IMR-90 (cell line): ENCODE results near the gene MGRN1. TPM values are rescaled to one million over a fixed set of nuclear protein-coding genes. Genes with fewer than 3 reads are reported as not detected.
A peak's percentile ranks its signal among the peaks of the same experiment; 100 is the strongest.

Experiments
- ATAC-seq: fragments of 200-7000 bp; cut with Tn5 transposase; 2 replicates; pipeline ENCODE4 v1.9.1; 2020; ENCODE audit warnings: low read depth, mild to moderate bottlenecking, moderate library complexity
- BruUV-seq: library from RNA; stranded (reverse); fragments of 400-500 nt; replicated peaks from 2 replicates; lab custom pipeline; 2021; lab: Mats Ljungman, UMichigan
- CTCF ChIA-PET: fragments of 300-600 bp; formaldehyde crosslinking; extraction: SDS; loops from one replicate; lab custom pipeline; 2021; ENCODE audit warnings: antibody characterized with exemption; lab: Yijun Ruan, JAX
- POLR2A ChIA-PET: fragments of 300-600 bp; sonication (Branson Sonifier 250); formaldehyde crosslinking; loops from one replicate; lab custom pipeline; 2022; ENCODE audit warnings: antibody characterized with exemption; ENCODE audit not compliant: unreplicated experiment; lab: Charles Lee
- DNase-seq: peaks from one replicate; pipeline ENCODE4 v3.0.0; 2013
- H2AFZ ChIP-seq: replicated peaks from 2 replicates; pipeline ENCODE3; 2013; ENCODE audit warnings: low read length, mild to moderate bottlenecking; ENCODE audit not compliant: poor library complexity
- H2AK5ac ChIP-seq: 2 replicates; pipeline ENCODE4 v1.6.1; 2013; ENCODE audit warnings: low read depth, low read length, inconsistent platforms
- H2AK9ac ChIP-seq: replicated peaks from 2 replicates; pipeline ENCODE3; 2013; ENCODE audit warnings: mild to moderate bottlenecking, low read depth, low read length, moderate library complexity; ENCODE audit not compliant: poor library complexity
- H2BK120ac ChIP-seq: 2 replicates; pipeline ENCODE4 v1.6.1; 2013; ENCODE audit warnings: low read depth, low read length, inconsistent platforms
- H2BK15ac ChIP-seq: 3 replicates; pipeline ENCODE4 v1.6.1; 2013; ENCODE audit warnings: low read depth, low read length, inconsistent platforms
- H2BK20ac ChIP-seq: 2 replicates; pipeline ENCODE4 v1.6.1; 2013; ENCODE audit warnings: low read depth, mild to moderate bottlenecking, inconsistent platforms, low read length, moderate library complexity
- H2BK5ac ChIP-seq: 2 replicates; pipeline ENCODE4 v1.6.1; 2013; ENCODE audit warnings: mild to moderate bottlenecking, low read depth, low read length, inconsistent platforms; ENCODE audit not compliant: poor library complexity, severe bottlenecking
- H3K14ac ChIP-seq: replicated peaks from 2 replicates; pipeline ENCODE4 v1.6.1; 2013; ENCODE audit warnings: low read depth, low read length, inconsistent platforms
- H3K18ac ChIP-seq: 2 replicates; pipeline ENCODE4 v1.6.1; 2013; ENCODE audit warnings: low read depth, low read length, control low read depth
- H3K23ac ChIP-seq: 2 replicates; pipeline ENCODE4 v1.6.1; 2013; ENCODE audit warnings: low read depth, low read length, inconsistent platforms
- H3K27ac ChIP-seq: 2 replicates; pipeline ENCODE4 v1.5.1; 2013; ENCODE audit warnings: mild to moderate bottlenecking, control low read depth, low read length; ENCODE audit not compliant: insufficient read depth
- H3K27me3 ChIP-seq: 2 replicates; pipeline ENCODE4 v1.6.1; 2013; ENCODE audit warnings: low read length; ENCODE audit not compliant: control insufficient read depth, insufficient read depth
- H3K36me3 ChIP-seq: 2 replicates; pipeline ENCODE4 v1.6.1; 2013; ENCODE audit warnings: low read length, mixed read lengths; ENCODE audit not compliant: control insufficient read depth, insufficient read depth
- H3K4ac ChIP-seq: 2 replicates; pipeline ENCODE4 v1.6.1; 2013; ENCODE audit warnings: low read depth, low read length, inconsistent platforms
- H3K4me1 ChIP-seq: 2 replicates; pipeline ENCODE4 v1.6.1; 2013; ENCODE audit warnings: low read length, mixed read lengths; ENCODE audit not compliant: control insufficient read depth, insufficient read depth
- H3K4me2 ChIP-seq: 2 replicates; pipeline ENCODE4 v1.6.1; 2013; ENCODE audit warnings: low read depth, mild to moderate bottlenecking, control low read depth, low read length, moderate library complexity
- H3K4me3 ChIP-seq: 2 replicates; pipeline ENCODE4 v1.5.1; 2013; ENCODE audit warnings: low read depth, mild to moderate bottlenecking, control low read depth, low read length, moderate library complexity; ENCODE audit not compliant: insufficient read depth
- H3K56ac ChIP-seq: 2 replicates; pipeline ENCODE4 v1.6.1; 2013; ENCODE audit warnings: low read length, inconsistent platforms; ENCODE audit not compliant: insufficient read depth; ENCODE audit errors: extremely low read depth
- H3K79me1 ChIP-seq, 2 experiments: 2 replicates each; pipeline ENCODE4 v1.6.1; 2013; ENCODE audit warnings: low read length in 2 of 2, inconsistent platforms in 1 of 2, low read depth in 1 of 2
- H3K9ac ChIP-seq: 2 replicates; pipeline ENCODE4 v1.6.1; 2013; ENCODE audit warnings: low read depth, low read length, control low read depth
- H3K9me1 ChIP-seq: 2 replicates; pipeline ENCODE4 v1.6.1; 2013; ENCODE audit warnings: low read length, inconsistent platforms; ENCODE audit not compliant: insufficient read depth
- H3K9me3 ChIP-seq: 2 replicates; pipeline ENCODE4 v1.6.1; 2013; ENCODE audit warnings: low read length; ENCODE audit not compliant: control insufficient read depth, insufficient read depth
- H4K20me1 ChIP-seq: 2 replicates; pipeline ENCODE4 v1.6.1; 2013; ENCODE audit warnings: low read length, inconsistent platforms; ENCODE audit not compliant: insufficient read depth
- H4K5ac ChIP-seq: 2 replicates; pipeline ENCODE4 v1.6.1; 2013; ENCODE audit warnings: mild to moderate bottlenecking, low read depth, low read length, control low read depth
- H4K8ac ChIP-seq, 2 experiments: 2 replicates each; pipeline ENCODE4 v1.6.1; 2013; ENCODE audit warnings: low read depth in 2 of 2, low read length in 2 of 2, control low read depth in 1 of 2, inconsistent platforms in 1 of 2
- H4K91ac ChIP-seq: 2 replicates; pipeline ENCODE4 v1.6.1; 2013; ENCODE audit warnings: low read depth, low read length, inconsistent platforms; ENCODE audit not compliant: insufficient read depth
- CHD1 ChIP-seq: IDR thresholded peaks from 2 replicates; pipeline ENCODE4 v1.6.1; 2012; ENCODE audit warnings: low read depth, low read length, improper control_type of control experiment
- CTCF ChIP-seq: conservative IDR thresholded peaks from 2 replicates; pipeline ENCODE4 v1.5.1; 2012; ENCODE audit warnings: mild to moderate bottlenecking, low read depth, low read length, improper control_type of control experiment
- ELK1 ChIP-seq: fragments of 150-350 bp; IDR thresholded peaks from 2 replicates; pipeline ENCODE4 v1.6.1; 2016; ENCODE audit warnings: low read depth, mild to moderate bottlenecking, low read length, moderate library complexity, borderline replicate concordance
- POLR2A ChIP-seq: IDR thresholded peaks from 2 replicates; pipeline ENCODE4 v1.6.1; 2012; ENCODE audit warnings: mild to moderate bottlenecking, low read depth, low read length
- RCOR1 ChIP-seq: IDR thresholded peaks from 2 replicates; pipeline ENCODE4 v1.6.1; 2012; ENCODE audit warnings: mild to moderate bottlenecking, low read length, improper control_type of control experiment; ENCODE audit not compliant: insufficient replicate concordance
- USF2 ChIP-seq: fragments of 150-350 bp; IDR thresholded peaks from 2 replicates; pipeline ENCODE4 v1.6.1; 2017; ENCODE audit warnings: mild to moderate bottlenecking, antibody characterized with exemption, low read length, low read depth
- WGBS, 2 experiments: methylation state at CpG; one replicate each; pipeline versions ENCODE4 v1.1.5 to v1.1.7; 2013; ENCODE audit warnings: missing lambda C conversion rate in 2 of 2; ENCODE audit not compliant: insufficient read length in 1 of 2; ENCODE audit errors: extremely low coverage in 2 of 2; 5-methylcytosine and 5-hydroxymethylcytosine counted together
- dilution Hi-C: fragments of 300-500 bp; cut with HindIII; formaldehyde crosslinking; loops from one replicate; pipeline ENCODE4 v1.14.3; 2018; ENCODE audit warnings: low sequenced_read_pairs; ENCODE audit not compliant: unreplicated experiment
- in situ Hi-C: fragments of 300-500 bp; cut with MboI; formaldehyde crosslinking; loops from 3 replicates; pipeline ENCODE4 v1.14.3; 2019; ENCODE audit warnings: low sequenced_read_pairs, inconsistent platforms, mixed read lengths
- intact Hi-C: fragments of 100-400 bp; cut with micrococcal nuclease; formaldehyde crosslinking; loops from 2 replicates; pipeline ENCODE4 v1.10.0; 2022
- polyA plus RNA-seq, 3 experiments: library from polyadenylated mRNA; depleted of rRNA; stranded (reverse); fragments of >200 nt; gene quantifications; 2 replicates each; pipeline ENCODE4 v1.2.3, GENCODE V29; 2012; ENCODE audit warnings: low replicate concordance in 1 of 3
- total RNA-seq: library from RNA; depleted of rRNA; stranded (reverse); fragments of >200 nt; gene quantifications from 2 replicates; pipeline ENCODE4 v1.2.3, GENCODE V29; 2012

The MGRN1 gene
- total and polyA plus RNA-seq, 2 of the 4 experiments (the other 2 are of a cell fraction) = 11.7 to 32.7 TPM

- dilution Hi-C loops = no loop called here
- no peak overlapping the region for H3K4me2 ChIP-seq
- H2BK20ac ChIP-seq = no peak overlapping the region
- H3K79me1 ChIP-seq = peaks cover 18 to 79% of the 10 kb centered on the region in 2 experiments
- H3K4me3 ChIP-seq = no peak overlapping the region
- CTCF ChIA-PET = interaction anchor here (0.7 kb wide), 1 partner anchor 17 kb away, joined by 5 read pairs; the partner anchor contains the start of gene MGRN1
- DNase-seq = no peak
- H4K91ac ChIP-seq = no peak overlapping the region
- TF ChIP-seq RCOR1 (no peak), CHD1 (no peak), POLR2A (no peak), CTCF (no peak), ELK1 (no peak), USF2 (no peak)
- H3K4me1 ChIP-seq = peaks cover 2% of the 10 kb centered on the region; the same call in 1 of the 2 replicates
- H2AK9ac ChIP-seq = peak overlapping the region; percentile 52
- no TSS peak for BruUV-seq
- peaks cover 88% of the 10 kb centered on the region for H4K20me1 ChIP-seq
- ATAC-seq = no peak
- H3K9me3 ChIP-seq = no peaks in the 10 kb centered on the region
- in situ Hi-C loops = no loop called here
- POLR2A ChIA-PET = no interaction called here
- intact Hi-C loops = no loop called here
- no peak overlapping the region for H2BK5ac ChIP-seq
- 88% methylated on average over 7 of the region's 19 CpGs; no CpG with 5 or more reads in 1 of the 2 experiments for WGBS, 2 experiments
- no peak overlapping the region for H3K27ac ChIP-seq
- H2AK5ac ChIP-seq = no peak overlapping the region
- peaks cover 23% of the 10 kb centered on the region for H3K9me1 ChIP-seq
- H3K4ac ChIP-seq = no peak overlapping the region
- no peak overlapping the region for H3K18ac ChIP-seq
- H3K9ac ChIP-seq = no peak overlapping the region
- no peak overlapping the region for H3K23ac ChIP-seq
- peak overlapping the region; percentile 3 for H2AFZ ChIP-seq
- H3K27me3 ChIP-seq = no peaks in the 10 kb centered on the region
- H2BK120ac ChIP-seq = no peak overlapping the region
- no peak overlapping the region for H3K14ac ChIP-seq
- H2BK15ac ChIP-seq = no peak overlapping the region
- no peak overlapping the region for H4K5ac ChIP-seq
- H4K8ac ChIP-seq = no peak overlapping the region
- H3K36me3 ChIP-seq = peaks cover 12% of the 10 kb centered on the region; the same call in 1 of the 2 replicates
- no peak overlapping the region for H3K56ac ChIP-seq
These were observed 16.1 kb downstream of the MGRN1 start for GRCh38 chr16:4640572-4641305.
